Osteoblast (primary cell): ENCODE measurements around the gene ADPRM. TPM values are rescaled to one million over a fixed set of nuclear protein-coding genes. Genes with fewer than 3 reads are reported as not detected.

Experiments
- DNase-seq: peaks from one replicate; pipeline ENCODE4 v3.0.0; 2011; ENCODE audit warnings: low spot score, mixed read lengths; ENCODE audit not compliant: insufficient read length; ENCODE audit errors: missing footprints
- H2AFZ ChIP-seq: 2 replicates; pipeline ENCODE4 v1.6.0; 2011; ENCODE audit warnings: mild to moderate bottlenecking, low read length
- H3K27ac ChIP-seq: 2 replicates; pipeline ENCODE4 v1.5.1; 2011; ENCODE audit warnings: mild to moderate bottlenecking, low read depth, low read length, moderate library complexity
- H3K27me3 ChIP-seq: 2 replicates; pipeline ENCODE4 v1.6.0; 2012; ENCODE audit warnings: mild to moderate bottlenecking, control low read depth, inconsistent platforms, low read length, moderate library complexity; ENCODE audit not compliant: insufficient read depth
- H3K36me3 ChIP-seq: 2 replicates; pipeline ENCODE4 v1.5.1; 2011; ENCODE audit warnings: mild to moderate bottlenecking, low read length, control low read depth, moderate library complexity; ENCODE audit not compliant: insufficient read depth
- H3K4me1 ChIP-seq: 2 replicates; pipeline ENCODE4 v1.5.1; 2011; ENCODE audit warnings: mild to moderate bottlenecking, low read length, control low read depth, moderate library complexity; ENCODE audit not compliant: insufficient read depth
- H3K4me2 ChIP-seq: 2 replicates; pipeline ENCODE4 v1.6.0; 2011; ENCODE audit warnings: mild to moderate bottlenecking, low read length; ENCODE audit not compliant: insufficient read depth
- H3K4me3 ChIP-seq: fragments of 200-600 bp; sonication (generic); 3 replicates; pipeline ENCODE4 v1.5.1; 2012; ENCODE audit warnings: mild to moderate bottlenecking, low read length, inconsistent platforms; ENCODE audit not compliant: insufficient read depth
- H3K79me2 ChIP-seq: 2 replicates; pipeline ENCODE4 v1.6.0; 2012; ENCODE audit warnings: mild to moderate bottlenecking, low read length, control low read depth, inconsistent platforms; ENCODE audit not compliant: insufficient read depth
- H3K9me3 ChIP-seq: 2 replicates; pipeline ENCODE4 v1.5.1; 2011; ENCODE audit warnings: low read depth, low read length, control low read depth
- H4K20me1 ChIP-seq: 2 replicates; pipeline ENCODE4 v1.6.0; 2012; ENCODE audit warnings: mild to moderate bottlenecking, low read length, control low read depth; ENCODE audit not compliant: insufficient read depth
- CTCF ChIP-seq: IDR thresholded peaks from 2 replicates; pipeline ENCODE4 v1.5.1; 2011; ENCODE audit warnings: mild to moderate bottlenecking, low read depth, low read length, moderate library complexity; ENCODE audit errors: extremely low read depth
- total RNA-seq: library from RNA; depleted of rRNA; stranded (reverse); fragments of >200 nt; gene quantifications from 2 replicates; pipeline ENCODE4 v1.2.3, GENCODE V29; 2012

ADPRM gene
- total RNA-seq, 1 donor: 17.4 TPM

GRCh38 chr17:10725262-10725661, 27.9 kb downstream of the ADPRM start:
- Histone ChIP-seq H3K4me1 (no peaks in the 10 kb centered on the region), H2AFZ (no peak overlapping the region), H3K9me3 (no peaks in the 10 kb centered on the region), H3K4me2 (no peak overlapping the region), H3K36me3 (peaks cover 5% of the 10 kb centered on the region), H3K4me3 (no peak overlapping the region), H3K27ac (no peak overlapping the region), H3K27me3 (no peaks in the 10 kb centered on the region), H4K20me1 (no peaks in the 10 kb centered on the region), H3K79me2 (no peaks in the 10 kb centered on the region)
- TF ChIP-seq CTCF: no peak
- no peak for DNase-seq

GRCh38 chr17:10726196-10726595, 28.8 kb downstream of the ADPRM start:
- Histone ChIP-seq H3K27ac (no peak overlapping the region), H3K79me2 (no peaks in the 10 kb centered on the region), H3K4me1 (peaks cover 6% of the 10 kb centered on the region), H4K20me1 (no peaks in the 10 kb centered on the region), H2AFZ (no peak overlapping the region), H3K27me3 (no peaks in the 10 kb centered on the region), H3K4me3 (no peak overlapping the region), H3K36me3 (peaks cover 5% of the 10 kb centered on the region), H3K4me2 (no peak overlapping the region), H3K9me3 (no peaks in the 10 kb centered on the region)
- TF ChIP-seq CTCF: no peak
- no peak for DNase-seq

- Histone ChIP-seq H2AFZ (no peak overlapping the region), H3K4me2 (no peak overlapping the region), H4K20me1 (no peaks in the 10 kb centered on the region), H3K79me2 (no peaks in the 10 kb centered on the region), H3K27me3 (no peaks in the 10 kb centered on the region), H3K4me1 (peaks cover 6% of the 10 kb centered on the region), H3K9me3 (no peaks in the 10 kb centered on the region), H3K36me3 (peaks cover 5% of the 10 kb centered on the region), H3K27ac (no peak overlapping the region), H3K4me3 (no peak overlapping the region)
- TF ChIP-seq CTCF: no peak
- no peak for DNase-seq
Observed at GRCh38 chr17:10727192-10727591, 29.8 kb downstream of the ADPRM start.

- Histone ChIP-seq H3K4me3 (no peak overlapping the region), H3K27ac (no peak overlapping the region), H4K20me1 (no peaks in the 10 kb centered on the region), H2AFZ (no peak overlapping the region), H3K79me2 (no peaks in the 10 kb centered on the region), H3K4me2 (no peak overlapping the region), H3K4me1 (peaks cover 6% of the 10 kb centered on the region), H3K9me3 (no peaks in the 10 kb centered on the region), H3K36me3 (peaks cover 5% of the 10 kb centered on the region), H3K27me3 (no peaks in the 10 kb centered on the region)
- TF ChIP-seq CTCF: no peak
- no peak for DNase-seq
Observed at GRCh38 chr17:10728331-10728892, 31.0 kb downstream of the ADPRM start.
